Activated T-cell treated with anti-CD3 and anti-CD28 coated beads, Interleukin-2, amount 50 U/mL, for 24 hours (primary cell): ENCODE results near the gene TRAF2.
A peak's percentile ranks its signal among the peaks of the same experiment; 100 is the strongest.

ENCODE experiments used
- DNase-seq: peaks from one replicate; pipeline ENCODE4 v3.0.0-alpha.2; 2020
- H3K27ac Mint-ChIP-seq: 2 replicates; pipeline ENCODE4 v1.8.0; 2020; ENCODE audit warnings: mild to moderate bottlenecking, mixed read lengths
- H3K27me3 Mint-ChIP-seq: 2 replicates; pipeline ENCODE4 v1.8.0; 2020; ENCODE audit warnings: mixed read lengths
- H3K36me3 Mint-ChIP-seq: 2 replicates; pipeline ENCODE4 v1.8.0; 2020; ENCODE audit warnings: low read depth, mixed read lengths
- H3K4me1 Mint-ChIP-seq: 2 replicates; pipeline ENCODE4 v1.8.0; 2020; ENCODE audit warnings: low read depth, mixed read lengths
- H3K4me3 Mint-ChIP-seq: 2 replicates; pipeline ENCODE4 v1.8.0; 2020; ENCODE audit warnings: mild to moderate bottlenecking, moderate library complexity, mixed read lengths
- H3K9me3 Mint-ChIP-seq: 2 replicates; pipeline ENCODE4 v1.8.0; 2020; ENCODE audit warnings: mixed read lengths

TRAF2 gene

DNA sequence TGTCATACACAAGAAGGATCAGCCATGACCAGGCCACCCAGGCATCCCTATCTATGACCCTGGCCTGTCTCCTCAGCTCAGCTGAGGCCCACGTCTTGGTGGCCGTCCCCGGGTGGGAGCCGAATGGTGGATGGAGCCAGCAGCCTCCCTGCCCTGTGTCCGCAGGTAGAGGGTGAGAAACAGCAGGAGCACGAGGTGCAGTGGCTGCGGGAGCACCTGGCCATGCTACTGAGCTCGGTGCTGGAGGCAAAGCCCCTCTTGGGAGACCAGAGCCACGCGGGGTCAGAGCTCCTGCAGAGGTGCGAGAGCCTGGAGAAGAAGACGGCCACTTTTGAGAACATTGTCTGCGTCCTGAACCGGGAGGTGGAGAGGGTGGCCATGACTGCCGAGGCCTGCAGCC is 33.8 kb downstream of the TRAF2 start:
- DNase-seq: no peak
- no peak overlapping the region for H3K27ac Mint-ChIP-seq
- H3K36me3 Mint-ChIP-seq: peaks cover 89% of the 10 kb centered on the region
- H3K9me3 Mint-ChIP-seq: no peaks in the 10 kb centered on the region
- no peak overlapping the region for H3K4me3 Mint-ChIP-seq
- H3K27me3 Mint-ChIP-seq: no peaks in the 10 kb centered on the region
- H3K4me1 Mint-ChIP-seq: peaks cover 13% of the 10 kb centered on the region

DNA sequence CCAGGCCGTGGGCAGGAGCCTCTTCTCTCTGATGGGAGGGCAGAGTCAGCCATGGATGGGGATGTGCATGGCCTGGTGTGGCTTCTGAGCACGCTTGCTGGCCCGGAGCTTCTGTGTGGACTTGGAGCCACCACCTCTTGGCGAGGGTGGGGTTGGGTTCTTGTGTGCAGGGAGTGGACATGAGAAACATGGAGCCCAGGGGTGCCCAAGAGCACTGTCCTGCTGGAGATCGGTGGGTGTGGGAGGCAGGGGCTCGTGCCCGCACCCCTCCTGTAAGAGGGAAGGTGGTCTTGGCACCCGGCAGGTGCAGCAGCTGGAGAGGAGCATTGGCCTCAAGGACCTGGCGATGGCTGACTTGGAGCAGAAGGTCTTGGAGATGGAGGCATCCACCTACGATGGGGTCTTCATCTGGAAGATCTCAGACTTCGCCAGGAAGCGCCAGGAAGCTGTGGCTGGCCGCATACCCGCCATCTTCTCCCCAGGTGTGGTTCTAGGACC is 34.5 kb downstream of the TRAF2 start:
- DNase-seq: no peak
- H3K36me3 Mint-ChIP-seq: peaks cover 87% of the 10 kb centered on the region
- H3K27ac Mint-ChIP-seq: peak overlapping the region; percentile 50
- peaks cover 11% of the 10 kb centered on the region for H3K4me1 Mint-ChIP-seq
- H3K9me3 Mint-ChIP-seq: no peaks in the 10 kb centered on the region
- no peak overlapping the region for H3K4me3 Mint-ChIP-seq
- no peaks in the 10 kb centered on the region for H3K27me3 Mint-ChIP-seq

DNA sequence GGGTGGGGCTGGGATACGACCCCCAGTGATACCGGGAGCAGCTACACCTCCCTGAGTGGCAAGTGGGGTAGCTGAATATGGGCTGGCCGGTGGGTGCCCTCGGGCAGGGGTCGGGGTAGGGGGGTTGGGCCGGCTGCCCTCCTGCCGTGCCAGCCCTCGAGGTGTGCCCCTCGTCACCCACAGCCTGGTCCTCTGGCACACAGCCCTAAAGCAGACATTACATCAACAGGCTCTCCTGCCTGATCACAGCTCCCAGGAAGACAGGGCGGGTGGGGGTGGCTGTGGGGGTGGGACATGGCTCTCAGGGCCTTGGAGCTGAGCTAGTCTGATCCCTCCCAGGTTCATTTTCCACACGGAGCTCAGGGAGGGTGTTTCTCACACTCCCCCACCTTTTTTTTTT is 35.0 kb downstream of the TRAF2 start:
- no peak for DNase-seq
- Mint-ChIP-seq H3K4me3 (no peak overlapping the region), H3K4me1 (peaks cover 6% of the 10 kb centered on the region), H3K27ac (no peak overlapping the region), H3K9me3 (no peaks in the 10 kb centered on the region), H3K27me3 (no peaks in the 10 kb centered on the region), H3K36me3 (peaks cover 86% of the 10 kb centered on the region)

DNA sequence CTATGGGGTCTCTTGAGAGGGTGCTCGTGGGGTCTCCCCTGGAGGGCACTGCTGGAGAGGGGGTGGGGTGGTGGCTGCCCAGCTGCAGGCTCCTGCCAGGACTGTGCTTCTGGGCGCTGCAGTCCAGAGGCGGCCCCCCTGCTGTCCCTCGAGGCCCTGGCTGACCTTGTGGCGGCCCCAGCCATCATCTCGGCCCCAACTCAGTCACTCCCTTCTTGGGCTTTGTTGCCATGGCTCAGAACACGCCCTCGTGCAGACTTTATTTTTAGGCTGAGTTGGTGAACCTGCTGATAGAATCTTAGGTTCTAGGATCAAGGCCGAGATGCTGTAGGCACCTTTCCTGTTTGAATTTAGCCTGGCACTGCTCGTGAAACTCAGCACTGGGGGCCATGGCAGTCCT is 35.4 kb downstream of the TRAF2 start:
- H3K36me3 Mint-ChIP-seq: peaks cover 84% of the 10 kb centered on the region
- DNase-seq: no peak
- peaks cover 6% of the 10 kb centered on the region for H3K4me1 Mint-ChIP-seq
- H3K4me3 Mint-ChIP-seq: no peak overlapping the region
- H3K9me3 Mint-ChIP-seq: no peaks in the 10 kb centered on the region
- H3K27ac Mint-ChIP-seq: no peak overlapping the region
- no peaks in the 10 kb centered on the region for H3K27me3 Mint-ChIP-seq

DNA sequence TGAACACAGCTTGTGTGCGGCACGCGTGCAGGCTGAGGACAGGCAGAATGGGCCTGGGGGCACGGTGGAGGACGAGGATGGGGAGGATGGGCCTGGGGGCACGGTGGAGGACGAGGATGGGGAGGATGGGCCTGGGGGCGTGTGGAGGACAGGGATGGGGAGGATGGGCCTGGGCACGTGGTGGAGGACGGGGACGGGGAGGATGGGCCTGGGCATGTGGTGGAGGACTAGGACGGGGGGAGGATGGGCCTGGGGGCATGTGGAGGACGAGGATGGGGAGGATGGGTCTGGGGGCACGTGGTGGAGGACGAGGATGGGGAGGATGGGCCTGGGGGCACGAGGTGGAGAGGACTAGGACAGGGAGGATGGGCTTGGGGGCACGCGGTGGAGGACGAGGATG is 36.2 kb downstream of the TRAF2 start:
- no peaks in the 10 kb centered on the region for H3K9me3 Mint-ChIP-seq
- H3K27me3 Mint-ChIP-seq: no peaks in the 10 kb centered on the region
- H3K27ac Mint-ChIP-seq: peak overlapping the region; percentile 40
- no peak for DNase-seq
- H3K36me3 Mint-ChIP-seq: peaks cover 82% of the 10 kb centered on the region
- H3K4me3 Mint-ChIP-seq: no peak overlapping the region
- H3K4me1 Mint-ChIP-seq: peaks cover 3% of the 10 kb centered on the region

DNA sequence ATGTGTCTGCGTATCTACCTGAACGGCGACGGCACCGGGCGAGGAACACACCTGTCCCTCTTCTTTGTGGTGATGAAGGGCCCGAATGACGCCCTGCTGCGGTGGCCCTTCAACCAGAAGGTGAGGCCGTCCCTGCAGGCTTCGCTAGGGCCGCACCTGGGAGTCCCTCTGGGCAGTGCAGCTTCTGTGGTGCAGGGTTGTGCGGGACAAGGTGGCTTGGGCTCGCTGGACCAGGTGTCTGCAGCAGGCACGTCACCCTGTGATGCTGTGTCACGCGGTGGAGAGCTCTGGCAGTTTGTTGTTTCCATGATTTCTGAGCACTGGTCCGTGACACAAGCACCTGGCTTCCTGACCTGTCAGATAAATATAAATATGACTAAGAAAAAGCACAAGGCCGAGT is 37.6 kb downstream of the TRAF2 start:
- DNase-seq: no peak
- Mint-ChIP-seq H3K4me3 (no peak overlapping the region), H3K4me1 (peaks cover 5% of the 10 kb centered on the region), H3K36me3 (peaks cover 83% of the 10 kb centered on the region), H3K27ac (no peak overlapping the region), H3K9me3 (no peaks in the 10 kb centered on the region), H3K27me3 (no peaks in the 10 kb centered on the region)

DNA sequence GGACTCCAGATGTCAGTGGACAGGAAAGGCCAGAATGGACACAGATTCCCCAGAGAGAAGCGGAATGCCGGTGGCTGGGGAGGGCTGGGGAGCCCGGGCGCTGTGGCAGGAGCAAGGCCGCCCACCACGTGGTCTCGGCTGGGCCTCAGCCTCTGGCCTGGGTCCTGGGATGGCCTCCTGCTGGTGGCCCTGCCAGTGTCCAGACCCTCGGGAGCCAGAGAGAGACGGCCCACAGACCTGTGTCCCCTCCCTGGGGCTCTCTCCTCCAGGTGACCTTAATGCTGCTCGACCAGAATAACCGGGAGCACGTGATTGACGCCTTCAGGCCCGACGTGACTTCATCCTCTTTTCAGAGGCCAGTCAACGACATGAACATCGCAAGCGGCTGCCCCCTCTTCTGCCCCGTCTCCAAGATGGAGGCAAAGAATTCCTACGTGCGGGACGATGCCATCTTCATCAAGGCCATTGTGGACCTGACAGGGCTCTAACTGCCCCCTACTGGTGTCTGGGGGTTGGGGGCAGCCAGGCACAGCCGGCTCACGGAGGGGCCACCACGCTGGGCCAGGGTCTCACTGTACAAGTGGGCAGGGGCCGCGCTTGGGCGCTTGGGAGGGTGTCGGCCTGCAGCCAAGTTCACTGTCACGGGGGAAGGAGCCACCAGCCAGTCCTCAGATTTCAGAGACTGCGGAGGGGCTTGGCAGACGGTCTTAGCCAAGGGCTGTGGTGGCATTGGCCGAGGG is 39.3 kb downstream of the TRAF2 start:
- Mint-ChIP-seq H3K27ac (no peak overlapping the region), H3K4me1 (peaks cover 5% of the 10 kb centered on the region), H3K9me3 (no peaks in the 10 kb centered on the region), H3K4me3 (no peak overlapping the region), H3K36me3 (peaks cover 81% of the 10 kb centered on the region), H3K27me3 (no peaks in the 10 kb centered on the region)
- no peak for DNase-seq

DNA sequence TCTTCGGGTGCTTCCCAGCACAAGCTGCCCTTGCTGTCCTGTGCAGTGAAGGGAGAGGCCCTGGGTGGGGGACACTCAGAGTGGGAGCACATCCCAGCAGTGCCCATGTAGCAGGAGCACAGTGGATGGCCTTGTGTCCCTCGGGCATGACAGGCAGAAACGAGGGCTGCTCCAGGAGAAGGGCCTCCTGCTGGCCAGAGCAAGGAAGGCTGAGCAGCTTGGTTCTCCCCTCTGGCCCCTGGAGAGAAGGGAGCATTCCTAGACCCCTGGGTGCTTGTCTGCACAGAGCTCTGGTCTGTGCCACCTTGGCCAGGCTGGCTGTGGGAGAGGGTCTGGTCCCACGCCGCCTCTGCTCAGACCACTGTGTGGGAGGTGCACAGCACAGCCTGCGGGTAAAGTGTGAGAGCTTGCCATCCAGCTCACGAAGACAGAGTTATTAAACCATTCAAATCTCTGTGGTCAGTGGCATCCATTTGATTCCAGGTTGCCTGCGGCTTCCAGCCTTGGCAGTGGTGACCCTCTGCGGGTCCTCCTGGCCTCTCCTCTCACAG is 39.9 kb downstream of the TRAF2 start:
- no peak overlapping the region for H3K27ac Mint-ChIP-seq
- peaks cover 78% of the 10 kb centered on the region for H3K36me3 Mint-ChIP-seq
- no peaks in the 10 kb centered on the region for H3K9me3 Mint-ChIP-seq

DNA sequence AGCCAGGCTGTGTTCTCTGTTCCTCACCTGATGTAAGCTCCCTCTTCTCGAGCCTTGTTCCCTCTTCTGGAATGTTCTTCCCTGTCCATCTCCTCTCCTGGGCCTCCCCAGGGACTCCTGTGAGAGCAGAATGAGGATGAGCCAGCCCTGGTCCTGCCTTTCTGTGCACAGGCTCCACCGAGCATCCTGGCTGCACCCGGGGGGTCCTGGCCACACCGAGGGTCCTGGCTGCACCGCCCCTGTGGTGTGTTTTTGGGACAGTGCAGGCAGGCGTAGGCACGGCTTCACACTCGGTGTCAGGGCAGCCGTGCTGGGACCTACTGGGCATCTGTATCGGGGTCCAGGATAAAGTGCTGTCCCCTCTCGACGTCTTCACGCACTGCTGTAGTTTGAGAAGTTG is 40.4 kb downstream of the TRAF2 start:
- H3K9me3 Mint-ChIP-seq: no peaks in the 10 kb centered on the region
- H3K36me3 Mint-ChIP-seq: peaks cover 81% of the 10 kb centered on the region
- peaks cover 10% of the 10 kb centered on the region for H3K4me1 Mint-ChIP-seq
- H3K27ac Mint-ChIP-seq: peak overlapping the region; percentile 50
- H3K27me3 Mint-ChIP-seq: no peaks in the 10 kb centered on the region
- no peak overlapping the region for H3K4me3 Mint-ChIP-seq
- no peak for DNase-seq

More for the DNA sequence above, 39.9 kb downstream of the TRAF2 start:
- Mint-ChIP-seq H3K4me3 (no peak overlapping the region), H3K4me1 (peaks cover 6% of the 10 kb centered on the region), H3K27me3 (no peaks in the 10 kb centered on the region)
- DNase-seq: no peak

DNA sequence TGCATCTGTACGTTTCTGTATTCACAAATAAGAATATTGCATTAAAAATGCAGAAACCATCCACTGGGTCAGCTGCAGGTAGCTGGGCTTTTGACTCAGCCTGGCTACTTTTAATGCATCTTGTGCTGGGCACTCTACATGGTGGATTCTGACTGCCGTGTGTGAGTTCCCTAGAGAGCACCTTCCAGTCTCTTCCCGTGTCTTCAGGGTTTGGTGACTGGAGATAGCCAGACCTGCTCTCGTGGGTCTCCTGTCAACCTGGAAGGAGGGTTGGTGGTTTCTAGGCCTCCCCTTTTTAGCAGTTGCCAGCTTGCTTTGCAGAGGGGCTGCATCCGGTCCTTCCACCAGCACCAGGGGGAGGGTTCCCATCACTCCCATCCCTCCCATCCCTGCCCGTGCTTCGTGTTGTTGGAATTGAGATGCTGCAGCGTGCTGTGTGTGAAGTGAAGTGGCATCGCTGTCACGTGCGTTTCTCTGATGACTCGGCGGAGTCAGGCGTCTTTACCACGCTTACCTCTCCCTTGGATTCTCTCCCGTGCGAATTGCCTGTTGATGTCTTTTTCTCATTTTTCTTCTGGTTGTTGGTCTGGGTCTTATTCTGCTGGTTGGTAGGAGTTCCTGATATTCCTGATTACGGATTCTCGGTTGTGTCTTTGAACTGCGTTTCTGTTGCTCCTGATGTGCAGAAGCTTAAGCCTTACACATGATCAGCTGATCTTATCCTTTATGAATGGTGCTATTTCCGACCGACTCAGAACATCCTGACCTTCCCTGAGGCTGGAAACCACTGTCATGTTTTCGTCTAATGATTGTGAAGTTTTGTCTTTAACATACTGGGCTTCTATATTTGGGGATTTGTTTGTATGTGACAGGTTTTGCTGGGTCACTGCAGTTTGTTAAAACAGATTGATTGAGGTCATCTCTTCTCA is 41.3 kb downstream of the TRAF2 start:
- Mint-ChIP-seq H3K27me3 (no peaks in the 10 kb centered on the region), H3K36me3 (peaks cover 79% of the 10 kb centered on the region), H3K4me1 (peaks cover 12% of the 10 kb centered on the region), H3K27ac (peak overlapping the region; percentile 50), H3K9me3 (no peaks in the 10 kb centered on the region), H3K4me3 (no peak overlapping the region)
- no peak for DNase-seq

DNA sequence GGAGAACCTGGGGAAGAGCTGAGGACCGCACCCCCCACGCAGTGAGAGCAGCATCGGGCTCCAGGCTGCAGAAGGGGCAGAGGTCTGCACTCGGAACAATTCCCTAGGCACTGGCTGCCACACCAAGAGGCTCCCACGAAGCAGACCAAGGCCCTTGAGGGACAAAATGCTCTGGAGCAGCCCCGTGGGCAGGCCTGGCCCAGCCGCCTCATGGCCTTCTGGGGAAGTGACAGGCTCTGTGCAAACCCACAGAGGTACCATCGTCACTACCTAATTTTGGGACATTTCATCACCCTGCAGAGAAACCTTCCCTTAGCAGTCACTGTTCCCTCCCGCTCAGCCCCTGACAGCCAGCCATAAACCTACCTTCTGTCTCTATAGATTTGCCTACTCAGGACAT is 42.3 kb downstream of the TRAF2 start:
- Mint-ChIP-seq H3K4me1 (peaks cover 15% of the 10 kb centered on the region), H3K9me3 (no peaks in the 10 kb centered on the region), H3K4me3 (no peak overlapping the region), H3K27ac (peak overlapping the region; percentile 56), H3K27me3 (no peaks in the 10 kb centered on the region), H3K36me3 (peaks cover 78% of the 10 kb centered on the region)
- DNase-seq: no peak

DNA sequence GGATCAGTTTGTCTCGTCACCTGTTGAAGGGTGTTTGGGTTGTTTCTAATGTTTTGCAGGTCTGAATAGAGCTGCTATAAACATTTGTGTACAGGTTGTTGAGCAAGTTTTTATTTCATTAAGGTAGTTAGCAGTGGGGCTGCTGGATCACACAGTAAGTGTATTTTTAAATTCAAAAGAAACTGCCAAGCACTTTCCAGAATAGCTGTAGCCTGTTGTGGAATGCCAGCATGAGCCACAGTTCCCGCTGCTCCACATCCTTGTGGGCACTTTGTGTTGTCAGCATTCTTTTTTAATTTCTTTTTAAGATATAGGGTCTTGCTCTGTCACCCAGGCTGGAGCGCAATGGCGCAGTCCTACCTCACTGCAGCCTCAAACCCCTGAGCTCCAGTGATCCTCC is 43.7 kb downstream of the TRAF2 start:
- DNase-seq: no peak
- Mint-ChIP-seq H3K36me3 (peaks cover 75% of the 10 kb centered on the region), H3K27me3 (no peaks in the 10 kb centered on the region), H3K9me3 (no peaks in the 10 kb centered on the region), H3K4me3 (no peak overlapping the region), H3K4me1 (peaks cover 15% of the 10 kb centered on the region), H3K27ac (peak overlapping the region; percentile 37)

DNA sequence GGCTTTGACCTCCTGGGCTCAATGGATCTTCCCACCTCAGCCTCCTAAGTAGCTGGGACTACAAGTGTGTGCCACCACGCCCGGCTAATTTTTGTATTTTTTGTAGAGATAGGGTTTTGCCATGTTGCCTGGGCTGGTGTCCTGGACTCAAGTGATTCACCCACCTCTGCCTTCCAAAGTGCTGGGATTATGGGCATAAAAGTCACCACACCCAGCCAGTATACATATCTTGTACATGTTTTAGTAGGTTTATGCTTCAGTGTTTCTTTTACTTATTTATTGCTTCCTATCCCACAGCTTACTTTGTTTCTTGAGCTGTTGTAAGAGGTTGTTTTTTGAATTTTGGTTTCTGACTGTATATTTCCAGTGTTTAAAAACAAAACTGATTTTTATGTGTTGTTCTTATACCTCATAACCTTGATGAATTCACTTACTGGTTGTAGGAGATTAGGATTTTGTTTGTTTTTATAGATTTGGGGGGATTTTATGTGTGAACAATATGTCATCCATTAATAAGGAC is 45.4 kb downstream of the TRAF2 start:
- no peak for DNase-seq
- Mint-ChIP-seq H3K4me3 (no peak overlapping the region), H3K27ac (peak overlapping the region; percentile 72), H3K36me3 (peaks cover 72% of the 10 kb centered on the region), H3K4me1 (peaks cover 23% of the 10 kb centered on the region), H3K9me3 (no peaks in the 10 kb centered on the region), H3K27me3 (no peaks in the 10 kb centered on the region)

DNA sequence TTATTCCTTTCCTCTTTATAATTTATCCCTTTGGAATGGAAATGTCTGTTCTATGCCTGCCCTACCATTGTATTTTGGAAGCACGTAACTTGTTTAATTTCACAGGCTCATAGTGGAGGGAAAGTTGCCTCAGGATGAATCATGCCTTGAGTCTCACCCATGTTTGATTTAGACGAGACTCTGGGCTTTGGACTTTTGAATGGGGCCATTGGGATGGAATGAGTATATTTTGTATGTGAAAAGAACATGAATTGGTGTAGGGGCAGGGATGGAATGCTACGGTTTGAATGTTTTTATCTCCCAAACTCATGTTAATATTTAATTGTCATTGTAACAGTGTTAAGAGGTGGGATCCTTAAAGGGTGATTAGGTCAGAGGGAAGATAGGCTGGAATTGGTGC is 48.0 kb downstream of the TRAF2 start:
- H3K4me3 Mint-ChIP-seq: no peak overlapping the region
- H3K9me3 Mint-ChIP-seq: no peaks in the 10 kb centered on the region
- no peak for DNase-seq
- no peaks in the 10 kb centered on the region for H3K27me3 Mint-ChIP-seq
- no peak overlapping the region for H3K27ac Mint-ChIP-seq
- H3K36me3 Mint-ChIP-seq: peaks cover 73% of the 10 kb centered on the region
- H3K4me1 Mint-ChIP-seq: peaks cover 21% of the 10 kb centered on the region
